Mononuclear cell (primary cell): ENCODE results near the gene TMEM239. TPM values are rescaled to one million over a fixed set of nuclear protein-coding genes. Genes with fewer than 3 reads are reported as not detected.
"Not testable (repeated sequence)": the region's sequence is repeated elsewhere in the genome, so short reads cannot be mapped to it uniquely, and the experiment has no call there.

Source experiments
- H3K27me3 ChIP-seq: 2 replicates; pipeline ENCODE4 v1.6.0; 2011; ENCODE audit warnings: low read length, control low read depth; ENCODE audit not compliant: insufficient read depth
- H3K4me1 ChIP-seq: 2 replicates; pipeline ENCODE4 v1.5.1; 2011; ENCODE audit warnings: mild to moderate bottlenecking, low read length, control low read depth; ENCODE audit not compliant: insufficient read depth
- H3K4me3 ChIP-seq: 2 replicates; pipeline ENCODE4 v1.5.1; 2011; ENCODE audit warnings: mild to moderate bottlenecking, low read length, moderate library complexity
- H3K9me3 ChIP-seq: 2 replicates; pipeline ENCODE4 v1.5.1; 2011; ENCODE audit warnings: low read depth, mild to moderate bottlenecking, control low read depth, low read length
- total RNA-seq: library from RNA; depleted of rRNA; stranded (reverse); fragments of >200 nt; gene quantifications from one replicate; pipeline ENCODE4 v1.2.3, GENCODE V29; 2012

Gene TMEM239
- not detected for total RNA-seq

DNA sequence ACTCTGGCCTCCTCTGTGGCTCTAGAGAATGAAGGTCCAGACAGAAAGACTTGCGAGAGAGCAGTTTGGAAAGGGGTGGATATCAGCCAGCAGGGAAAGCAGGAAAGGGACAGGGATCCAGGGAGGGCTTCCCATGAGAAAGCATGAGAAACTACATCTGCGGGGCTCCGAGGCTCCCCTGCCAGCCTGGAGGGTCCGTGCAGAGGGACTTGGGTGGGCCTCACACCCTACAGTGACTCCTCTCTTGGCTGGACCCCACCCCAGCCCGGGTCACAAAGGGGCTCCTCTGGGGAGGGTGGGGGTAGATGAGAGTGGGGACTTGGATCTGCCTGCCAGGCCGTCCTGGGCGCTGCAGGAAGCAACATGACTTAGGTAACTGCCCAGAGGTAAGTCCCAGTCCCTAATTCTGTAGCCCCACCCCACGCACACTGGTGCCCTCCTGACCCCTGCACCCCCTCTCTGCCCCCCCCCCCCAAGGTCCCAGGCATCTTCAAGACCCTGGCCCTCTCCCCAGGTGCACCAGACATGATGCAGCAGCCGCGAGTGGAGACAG lies at the start of gene TMEM239:
TSS of gene TMEM239 (plus strand) at position 335 of the 553 bp plus-strand sequence. CDS start at position 526, 191 bp downstream.
- H3K4me1 ChIP-seq = peaks cover 5% of the 10 kb centered on the region
- H3K9me3 ChIP-seq = no peaks in the 10 kb centered on the region
- H3K27me3 ChIP-seq = peaks cover 20% of the 10 kb centered on the region
- no peak within 1 kb of the TSS for H3K4me3 ChIP-seq

DNA sequence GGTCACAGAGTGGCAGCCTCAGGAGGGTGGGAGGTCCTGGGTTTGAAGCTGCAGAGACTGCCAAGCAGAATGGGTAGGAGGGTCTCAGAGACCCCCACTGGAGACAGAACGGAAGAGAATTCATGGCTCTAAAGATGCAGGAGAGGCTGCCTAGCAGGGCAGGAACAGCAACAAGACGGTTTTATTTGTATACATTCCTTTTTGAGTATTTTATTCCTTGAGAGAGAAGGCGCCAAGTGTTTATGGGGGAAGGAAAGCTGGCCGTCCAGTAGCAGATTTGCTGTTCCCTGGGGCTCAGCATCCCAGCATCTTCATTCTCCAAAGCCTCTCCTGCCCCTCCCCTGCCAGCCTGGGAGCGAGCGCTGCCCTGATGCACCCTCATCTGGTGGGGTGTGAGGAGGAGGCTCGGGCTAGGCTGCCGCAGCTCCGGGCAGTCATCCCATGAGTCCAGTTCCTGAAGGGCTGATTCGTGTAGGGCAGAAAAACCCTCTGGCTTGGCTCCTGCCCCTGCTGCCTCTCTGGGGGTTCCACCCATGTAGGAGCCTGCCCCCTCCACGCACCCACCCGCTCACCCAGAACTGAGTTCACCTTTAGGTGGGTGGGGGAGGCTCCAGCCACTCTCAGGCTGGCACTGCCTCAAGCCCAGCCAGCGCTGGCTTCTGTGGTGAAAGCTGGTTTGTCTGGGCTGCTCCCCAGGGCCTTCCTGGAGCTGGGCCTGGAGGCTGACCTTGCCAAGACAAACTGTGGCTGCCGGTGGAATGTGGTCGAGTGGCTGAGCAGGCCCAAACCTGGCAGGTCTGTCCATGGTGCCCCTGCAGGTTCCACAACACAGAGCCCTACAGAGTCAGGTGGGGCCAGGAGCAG lies 48.2 kb upstream of the TMEM239 start:
- Histone ChIP-seq H3K27me3 (peaks cover 3% of the 10 kb centered on the region), H3K4me1 (peaks cover 5% of the 10 kb centered on the region), H3K9me3 (no peaks in the 10 kb centered on the region), H3K4me3 (no peak overlapping the region)

GRCh38 chr20:2768632-2769015 lies 47.5 kb upstream of the TMEM239 start:
- no peaks in the 10 kb centered on the region for H3K27me3 ChIP-seq
- peaks cover 5% of the 10 kb centered on the region for H3K4me1 ChIP-seq
- H3K9me3 ChIP-seq = no peaks in the 10 kb centered on the region
- no peak overlapping the region for H3K4me3 ChIP-seq

GRCh38 chr20:2770091-2770490 lies 46.1 kb upstream of the TMEM239 start:
- H3K4me1 ChIP-seq, H3K27me3 ChIP-seq: not testable (repeated sequence)

DNA sequence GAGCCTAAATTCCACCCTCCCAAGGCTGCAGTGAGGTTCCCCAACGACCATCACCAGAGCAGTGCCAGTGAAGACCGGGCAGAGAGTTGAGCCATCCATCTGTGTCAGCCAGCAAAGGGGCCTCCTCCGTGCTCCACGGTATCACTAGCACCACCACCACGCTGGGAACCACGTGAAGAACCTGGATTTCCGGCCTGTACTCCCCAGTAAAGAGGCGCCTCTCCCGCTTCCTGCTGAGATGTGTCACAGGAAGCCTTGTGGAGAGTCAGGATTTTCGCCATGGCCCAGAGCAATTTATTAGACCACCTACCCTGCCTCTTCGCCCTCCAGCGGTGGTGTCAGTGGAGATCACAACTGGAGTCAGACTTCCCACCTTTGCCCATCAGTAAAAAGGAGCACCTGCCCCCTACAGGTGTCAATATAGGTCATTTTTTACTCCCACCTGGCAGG lies 44.5 kb upstream of the TMEM239 start:
- Histone ChIP-seq H3K4me1 (peaks cover 5% of the 10 kb centered on the region), H3K27me3 (no peaks in the 10 kb centered on the region), H3K9me3 (no peaks in the 10 kb centered on the region)

More at GRCh38 chr20:2770091-2770490, 46.1 kb upstream of the TMEM239 start:
- H3K9me3 ChIP-seq, H3K4me3 ChIP-seq: not testable (repeated sequence)

GRCh38 chr20:2773812-2774211 lies 42.4 kb upstream of the TMEM239 start:
- Histone ChIP-seq H3K27me3 (no peaks in the 10 kb centered on the region), H3K4me3 (no peak overlapping the region), H3K9me3 (no peaks in the 10 kb centered on the region), H3K4me1 (peaks cover 5% of the 10 kb centered on the region)

More for the DNA sequence above, 44.5 kb upstream of the TMEM239 start:
- H3K4me3 ChIP-seq = no peak overlapping the region

DNA sequence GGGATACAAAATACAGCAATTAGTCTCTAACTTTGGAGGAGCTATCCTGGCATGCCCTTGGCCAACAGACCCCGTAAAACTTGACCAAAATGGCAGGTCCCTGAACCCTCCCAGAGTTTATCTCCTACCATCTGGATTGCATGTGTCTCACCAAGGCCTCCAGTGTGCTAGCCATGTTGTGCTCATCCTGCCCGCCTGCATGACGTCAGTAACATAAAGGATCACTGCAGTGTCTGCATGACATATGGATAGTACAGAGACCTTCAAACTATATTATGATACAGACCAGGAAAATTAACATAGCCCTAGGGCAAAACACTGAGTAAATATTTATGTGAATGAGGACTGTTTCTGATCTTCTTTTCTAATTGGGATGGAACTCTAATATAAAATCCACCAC lies 41.0 kb upstream of the TMEM239 start:
- no peak overlapping the region for H3K4me3 ChIP-seq
- no peaks in the 10 kb centered on the region for H3K27me3 ChIP-seq
- no peaks in the 10 kb centered on the region for H3K9me3 ChIP-seq
- peaks cover 5% of the 10 kb centered on the region for H3K4me1 ChIP-seq

DNA sequence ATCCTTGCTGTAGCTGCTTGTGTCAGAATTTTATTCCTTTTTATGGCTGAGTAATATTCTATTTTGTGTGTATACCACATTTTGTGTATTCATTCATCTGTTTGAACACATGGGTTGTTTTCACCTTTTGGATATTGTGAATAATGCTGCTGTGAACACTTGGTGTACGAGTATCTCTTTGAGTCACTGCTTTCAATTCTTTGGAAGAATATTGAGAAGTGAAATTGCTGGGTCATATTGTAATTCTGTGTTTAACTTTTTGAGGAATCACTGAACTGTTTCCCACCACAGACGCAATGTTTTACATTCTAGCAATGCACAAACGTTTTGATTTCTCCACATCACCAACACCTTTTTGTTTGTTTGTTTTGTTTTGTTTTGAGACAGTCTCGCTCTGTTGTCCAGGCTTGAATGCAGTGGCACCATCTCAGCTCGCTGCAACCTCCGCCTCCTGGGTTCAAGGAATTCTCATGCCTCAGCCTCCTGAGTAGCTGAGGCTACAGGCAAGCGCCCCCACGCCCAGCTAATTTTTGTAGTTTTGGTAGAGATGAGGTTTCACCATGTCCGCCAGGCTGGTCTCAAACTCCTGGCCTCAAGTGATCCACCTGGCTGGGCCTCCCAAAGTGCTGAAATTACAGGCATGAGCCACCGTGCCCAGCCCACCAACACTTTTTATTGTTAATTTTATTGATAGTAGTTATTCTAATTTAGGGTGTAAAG lies 37.4 kb upstream of the TMEM239 start:
- no peak overlapping the region for H3K4me3 ChIP-seq
- no peaks in the 10 kb centered on the region for H3K4me1 ChIP-seq
- H3K9me3 ChIP-seq = no peaks in the 10 kb centered on the region
- H3K27me3 ChIP-seq = peaks cover 5% of the 10 kb centered on the region

- Histone ChIP-seq H3K4me3 (no peak overlapping the region), H3K27me3 (peaks cover 5% of the 10 kb centered on the region), H3K9me3 (no peaks in the 10 kb centered on the region)
These were observed 35.2 kb upstream of the TMEM239 start for GRCh38 chr20:2780948-2781347.

GRCh38 chr20:2783908-2784566 lies 32.1 kb upstream of the TMEM239 start:
- no peaks in the 10 kb centered on the region for H3K9me3 ChIP-seq
- peaks cover 5% of the 10 kb centered on the region for H3K27me3 ChIP-seq
- H3K4me1 ChIP-seq = no peaks in the 10 kb centered on the region

More at GRCh38 chr20:2780948-2781347, 35.2 kb upstream of the TMEM239 start:
- no peaks in the 10 kb centered on the region for H3K4me1 ChIP-seq

DNA sequence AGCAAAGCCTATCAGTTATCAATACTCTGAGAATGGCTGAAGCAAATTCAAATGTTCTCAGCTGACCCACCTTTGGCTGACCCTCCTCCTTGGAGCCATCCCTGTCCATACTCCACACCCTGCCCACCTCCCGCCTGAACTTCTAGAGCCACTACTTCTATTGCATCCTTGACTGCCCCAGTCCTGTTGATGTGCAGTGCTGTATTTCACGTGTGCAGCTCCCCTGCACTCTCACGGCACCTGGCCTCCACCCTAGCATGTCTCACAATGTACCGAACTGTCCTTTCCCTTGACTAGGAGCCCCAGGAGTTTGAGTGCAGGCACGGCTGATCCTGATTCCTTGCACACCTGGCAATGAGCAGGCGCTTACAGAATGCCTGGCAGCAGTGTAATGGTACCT lies 22.7 kb upstream of the TMEM239 start:
- no peaks in the 10 kb centered on the region for H3K9me3 ChIP-seq
- H3K4me1 ChIP-seq = no peaks in the 10 kb centered on the region
- no peaks in the 10 kb centered on the region for H3K27me3 ChIP-seq
- H3K4me3 ChIP-seq = no peak overlapping the region

More at GRCh38 chr20:2783908-2784566, 32.1 kb upstream of the TMEM239 start:
- no peak overlapping the region for H3K4me3 ChIP-seq

DNA sequence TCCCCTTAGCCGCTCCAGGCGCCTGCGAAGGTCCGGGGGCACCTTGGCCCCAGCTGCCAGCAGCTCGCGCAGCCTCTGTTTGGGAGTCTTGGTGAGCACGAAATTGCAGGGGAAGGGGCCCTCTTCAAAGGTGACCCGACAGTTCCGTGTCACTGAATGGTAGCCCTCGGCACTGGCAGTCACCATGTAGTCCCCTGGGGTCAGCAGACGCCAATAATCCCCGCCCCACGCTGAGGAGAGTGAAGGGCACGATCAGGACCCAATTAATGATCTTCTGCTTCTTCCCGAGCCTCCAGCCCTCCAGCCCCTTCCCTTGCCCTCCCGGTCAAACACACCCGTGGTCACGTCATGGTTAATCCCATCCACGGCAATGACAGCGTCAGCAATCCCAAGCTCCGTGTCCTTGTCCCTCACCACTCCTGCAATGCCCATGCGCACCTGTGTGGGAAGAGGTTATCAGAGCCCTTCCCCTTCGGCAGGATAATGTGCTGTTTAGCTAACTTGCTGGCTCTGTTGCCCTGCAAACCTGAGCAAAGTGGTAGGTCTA lies 21.9 kb upstream of the TMEM239 start:
- no peaks in the 10 kb centered on the region for H3K9me3 ChIP-seq
- peaks cover 3% of the 10 kb centered on the region for H3K4me1 ChIP-seq
- H3K4me3 ChIP-seq = no peak overlapping the region
- peaks cover 3% of the 10 kb centered on the region for H3K27me3 ChIP-seq

DNA sequence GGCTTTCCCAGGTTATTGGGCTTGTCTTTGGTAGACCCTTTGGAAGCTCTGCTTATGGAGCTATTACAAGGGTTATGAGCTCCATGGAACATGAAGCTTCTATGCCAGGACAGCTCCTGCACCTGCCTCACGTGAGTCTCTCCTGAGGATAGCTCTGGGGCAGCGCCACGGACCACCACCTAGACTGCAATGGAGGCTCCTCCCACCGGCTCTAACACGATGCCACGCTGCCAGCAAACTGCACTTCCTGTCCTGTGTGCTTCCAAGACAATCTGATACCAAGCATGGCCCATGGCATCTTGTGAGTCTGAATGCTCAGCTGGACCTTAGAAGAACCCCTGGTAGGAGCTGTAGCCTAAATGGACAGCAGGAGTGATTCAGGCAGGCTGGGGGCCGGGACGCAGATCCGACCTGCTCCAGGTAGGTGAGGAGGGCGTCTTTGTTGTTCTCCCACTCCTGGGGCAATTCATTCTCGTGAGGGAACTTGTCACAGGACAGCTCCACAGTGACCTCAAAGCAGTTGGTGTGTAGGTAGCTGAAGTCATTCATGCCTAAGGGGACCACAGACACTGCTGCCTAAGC lies 21.2 kb upstream of the TMEM239 start:
- Histone ChIP-seq H3K27me3 (peaks cover 9% of the 10 kb centered on the region), H3K4me1 (peaks cover 10% of the 10 kb centered on the region)

GRCh38 chr20:2795451-2795850 lies 20.7 kb upstream of the TMEM239 start:
- Histone ChIP-seq H3K4me1 (peaks cover 13% of the 10 kb centered on the region), H3K9me3 (no peaks in the 10 kb centered on the region), H3K4me3 (no peak overlapping the region), H3K27me3 (peaks cover 12% of the 10 kb centered on the region)

More for the DNA sequence above, 21.2 kb upstream of the TMEM239 start:
- no peaks in the 10 kb centered on the region for H3K9me3 ChIP-seq
- H3K4me3 ChIP-seq = no peak overlapping the region
